ENCODE results near the gene MTCH1. TPM values are rescaled to one million over a fixed set of nuclear protein-coding genes. Genes with fewer than 3 reads are reported as not detected.

The MTCH1 gene
- total RNA-seq, 1 donor from 2014 or later: 144 TPM

DNA sequence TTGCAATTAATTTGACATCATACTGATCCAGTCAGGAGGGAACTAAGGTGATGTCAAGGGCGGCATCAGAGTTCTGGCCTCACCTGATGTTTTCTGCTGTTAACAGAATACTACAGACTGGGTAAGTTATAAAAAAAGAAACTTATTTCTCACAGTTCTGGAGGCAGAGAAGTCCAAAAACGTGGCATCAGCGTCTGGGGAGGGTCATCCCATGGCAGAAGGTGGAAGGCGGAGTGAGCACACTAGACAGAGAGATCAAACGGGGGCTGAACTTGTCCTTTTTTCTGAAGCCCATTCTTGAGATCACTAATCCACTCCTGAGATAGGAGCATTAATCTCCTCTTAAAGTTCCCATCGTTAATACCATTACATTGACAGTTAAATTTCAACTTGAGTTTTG lies 3.3 kb upstream of the MTCH1 start:
- Mint-ChIP-seq H3K4me1 (peaks cover 11% of the 10 kb centered on the region), H3K4me3 (no peak overlapping the region), H3K9me3 (no peaks in the 10 kb centered on the region), H3K27me3 (ENCODE audit: insufficient read depth, low read depth) (peaks cover 9% of the 10 kb centered on the region), H3K36me3 (no peaks in the 10 kb centered on the region), H3K27ac (no peak overlapping the region)
- H3K27ac ChIP-seq: no peak overlapping the region
- H3K36me3 ChIP-seq: no peaks in the 10 kb centered on the region
- H3K4me3 ChIP-seq: no peak overlapping the region
- no peak for DNase-seq (ENCODE audit: low spot score)
- peaks cover 25% of the 10 kb centered on the region for H3K79me2 ChIP-seq (ENCODE audit: low read depth)
- peaks cover 11% of the 10 kb centered on the region for H4K20me1 ChIP-seq (ENCODE audit: low read depth)
- no peak overlapping the region for H3K4me2 ChIP-seq
- H3K9ac ChIP-seq: no peak overlapping the region
- no peaks in the 10 kb centered on the region for H3F3A ChIP-seq (ENCODE audit: low read depth)
- H3K27me3 ChIP-seq: no peaks in the 10 kb centered on the region
- H3K9me3 ChIP-seq (ENCODE audit: low read depth): no peaks in the 10 kb centered on the region
- peaks cover 11% of the 10 kb centered on the region for H3K4me1 ChIP-seq
- TF ChIP-seq, protein P1, sequence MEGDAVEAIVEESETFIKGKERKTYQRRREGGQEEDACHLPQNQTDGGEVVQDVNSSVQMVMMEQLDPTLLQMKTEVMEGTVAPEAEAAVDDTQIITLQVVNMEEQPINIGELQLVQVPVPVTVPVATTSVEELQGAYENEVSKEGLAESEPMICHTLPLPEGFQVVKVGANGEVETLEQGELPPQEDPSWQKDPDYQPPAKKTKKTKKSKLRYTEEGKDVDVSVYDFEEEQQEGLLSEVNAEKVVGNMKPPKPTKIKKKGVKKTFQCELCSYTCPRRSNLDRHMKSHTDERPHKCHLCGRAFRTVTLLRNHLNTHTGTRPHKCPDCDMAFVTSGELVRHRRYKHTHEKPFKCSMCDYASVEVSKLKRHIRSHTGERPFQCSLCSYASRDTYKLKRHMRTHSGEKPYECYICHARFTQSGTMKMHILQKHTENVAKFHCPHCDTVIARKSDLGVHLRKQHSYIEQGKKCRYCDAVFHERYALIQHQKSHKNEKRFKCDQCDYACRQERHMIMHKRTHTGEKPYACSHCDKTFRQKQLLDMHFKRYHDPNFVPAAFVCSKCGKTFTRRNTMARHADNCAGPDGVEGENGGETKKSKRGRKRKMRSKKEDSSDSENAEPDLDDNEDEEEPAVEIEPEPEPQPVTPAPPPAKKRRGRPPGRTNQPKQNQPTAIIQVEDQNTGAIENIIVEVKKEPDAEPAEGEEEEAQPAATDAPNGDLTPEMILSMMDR (IDR thresholded peaks at IDR 0.05): no peak
- no peak for TF ChIP-seq EZH2 (IDR thresholded peaks at IDR 0.05)
- no peak for TF ChIP-seq EZH2phosphoT487 (IDR thresholded peaks at IDR 0.05)
- H2AFZ ChIP-seq (replicated peaks): no peak overlapping the region

DNA sequence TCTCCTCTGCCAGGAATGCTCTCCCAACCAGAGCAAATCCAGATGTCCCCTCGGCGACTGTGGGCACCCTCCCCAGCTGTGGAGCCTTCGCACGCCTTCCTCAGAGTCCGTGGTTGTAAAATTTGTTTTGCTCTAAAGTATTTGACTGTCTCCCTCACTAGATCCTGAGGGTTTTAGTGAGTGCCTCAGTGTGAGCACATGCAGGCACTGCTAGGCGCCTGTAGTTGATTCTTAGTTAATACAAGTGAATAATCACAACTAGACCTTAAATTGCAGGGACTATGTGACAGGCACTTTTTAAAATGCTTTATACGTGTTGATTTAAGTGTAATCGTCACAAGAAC lies 680 bp upstream of the MTCH1 start:
- peak overlapping the region; percentile 16 for H3K27ac ChIP-seq
- DNase-seq (ENCODE audit: low spot score): no peak
- peak overlapping the region; percentile 83 for H3K4me2 ChIP-seq
- Mint-ChIP-seq H3K27me3 (ENCODE audit: insufficient read depth, low read depth) (peaks cover 4% of the 10 kb centered on the region), H3K27ac (peak overlapping the region; percentile 99), H3K4me1 (peaks cover 16% of the 10 kb centered on the region), H3K36me3 (no peaks in the 10 kb centered on the region), H3K9me3 (no peaks in the 10 kb centered on the region), H3K4me3 (peak overlapping the region; percentile 99)
- TF ChIP-seq EZH2 (IDR thresholded peaks at IDR 0.05) (no peak), EZH2phosphoT487 (IDR thresholded peaks at IDR 0.05) (no peak)
- TF ChIP-seq, protein P1 (IDR thresholded peaks at IDR 0.05): no peak
- H3K9ac ChIP-seq: peak overlapping the region; percentile 81
- H3K4me3 ChIP-seq: peak overlapping the region; percentile 98
- peaks cover 37% of the 10 kb centered on the region for H4K20me1 ChIP-seq (ENCODE audit: low read depth)
- H3K36me3 ChIP-seq: no peaks in the 10 kb centered on the region
- peaks cover 13% of the 10 kb centered on the region for H3K4me1 ChIP-seq
- no peaks in the 10 kb centered on the region for H3F3A ChIP-seq (ENCODE audit: low read depth)
- peaks cover 51% of the 10 kb centered on the region for H3K79me2 ChIP-seq (ENCODE audit: low read depth)
- H3K9me3 ChIP-seq (ENCODE audit: low read depth): no peaks in the 10 kb centered on the region
- H3K27me3 ChIP-seq: no peaks in the 10 kb centered on the region
- H2AFZ ChIP-seq (replicated peaks): peak overlapping the region; percentile 38

DNA sequence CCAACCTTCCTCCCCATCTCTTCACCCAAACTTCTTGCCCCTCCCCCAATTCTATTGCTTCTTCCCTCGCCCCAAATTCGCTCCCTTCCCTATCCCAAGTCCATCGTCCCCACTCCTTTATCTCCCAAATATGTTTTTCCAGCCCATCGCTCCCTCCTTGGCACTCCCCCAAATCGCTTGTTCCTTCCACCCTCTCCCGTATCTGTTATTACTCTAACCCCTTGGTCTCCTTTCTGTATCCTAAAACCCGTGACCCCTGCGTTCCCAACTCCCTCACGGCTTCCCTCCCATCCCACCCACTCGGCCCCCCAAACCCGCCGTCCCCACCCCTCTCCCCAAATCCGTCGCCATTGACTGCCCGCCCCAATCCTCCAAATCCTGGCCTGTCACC lies 584 bp downstream of the MTCH1 start:
- Mint-ChIP-seq H3K27ac (no peak overlapping the region), H3K4me3 (no peak overlapping the region), H3K9me3 (no peaks in the 10 kb centered on the region), H3K4me1 (peaks cover 23% of the 10 kb centered on the region), H3K36me3 (no peaks in the 10 kb centered on the region), H3K27me3 (ENCODE audit: insufficient read depth, low read depth) (peaks cover 2% of the 10 kb centered on the region)
- Histone ChIP-seq H3K36me3 (no peaks in the 10 kb centered on the region), H3K4me2 (peak overlapping the region; percentile 83), H3K27me3 (no peaks in the 10 kb centered on the region), H3K79me2 (ENCODE audit: low read depth) (peaks cover 64% of the 10 kb centered on the region), H3K4me3 (peak overlapping the region; percentile 98), H3K9me3 (ENCODE audit: low read depth) (no peaks in the 10 kb centered on the region), H4K20me1 (ENCODE audit: low read depth) (peaks cover 50% of the 10 kb centered on the region), H3K27ac (peak overlapping the region; percentile 51), H3K9ac (peak overlapping the region; percentile 93), H3K4me1 (peaks cover 23% of the 10 kb centered on the region), H2AFZ (replicated peaks) (peak overlapping the region; percentile 36), H3F3A (ENCODE audit: low read depth) (no peaks in the 10 kb centered on the region)
- TF ChIP-seq, protein P1 (IDR thresholded peaks at IDR 0.05): no peak
- no peak for TF ChIP-seq EZH2 (IDR thresholded peaks at IDR 0.05)
- TF ChIP-seq EZH2phosphoT487 (IDR thresholded peaks at IDR 0.05): no peak
- DNase-seq (ENCODE audit: low spot score): no peak
